ENCODE data around the gene ZNF836. TPM values are rescaled to one million over a fixed set of nuclear protein-coding genes. Genes with fewer than 3 reads are reported as not detected.

The ZNF836 gene
- total and polyA plus RNA-seq, 2 of the 13 experiments (the other 11 are each of a cell fraction or from before 2014, with no cell fraction given): 1.6 to 5.3 TPM

- TF ChIP-seq ZBTB3 (CRISPR knock-in tag; IDR thresholded peaks at IDR 0.05; ENCODE audit: borderline replicate concordance, low read depth) (no peak), ELF4 (CRISPR knock-in tag; IDR thresholded peaks at IDR 0.05; ENCODE audit: borderline replicate concordance) (no peak), CCDC6 (CRISPR knock-in tag; IDR thresholded peaks at IDR 0.05) (no peak), ZNF512B (CRISPR knock-in tag; IDR thresholded peaks at IDR 0.05; ENCODE audit: borderline replicate concordance) (peak; percentile 99), ZBTB7A (CRISPR knock-in tag; IDR thresholded peaks at IDR 0.05) (no peak), FUBP1 (CRISPR knock-in tag; IDR thresholded peaks at IDR 0.05; ENCODE audit: borderline replicate concordance) (no peak), NCOA1 (CRISPR knock-in tag; IDR thresholded peaks at IDR 0.05) (no peak), SALL2 (CRISPR knock-in tag; IDR thresholded peaks at IDR 0.05) (no peak), ZNF770 (CRISPR knock-in tag; IDR thresholded peaks at IDR 0.05) (no peak), FOXK1 (CRISPR knock-in tag; IDR thresholded peaks at IDR 0.05; ENCODE audit: borderline replicate concordance, low read depth) (peak; percentile 33; the same call in 1 of the 2 replicates), SIX4 (CRISPR knock-in tag; IDR thresholded peaks at IDR 0.05) (0 out of 2 replicates have a peak, but pooled peaks have one; percentile 3), ZNF788 (CRISPR knock-in tag; IDR thresholded peaks at IDR 0.05; ENCODE audit: borderline replicate concordance) (no peak; the same call in 1 of the 2 replicates), ZFP62 (CRISPR knock-in tag; IDR thresholded peaks at IDR 0.05) (no peak), ZNF7 (CRISPR knock-in tag; IDR thresholded peaks at IDR 0.05) (no peak), LRRFIP1 (CRISPR knock-in tag; conservative IDR thresholded peaks at IDR 0.05) (no peak), SOX5 (CRISPR knock-in tag; IDR thresholded peaks at IDR 0.05; ENCODE audit: borderline replicate concordance) (no peak), ZNF691 (CRISPR knock-in tag; IDR thresholded peaks at IDR 0.05; ENCODE audit: borderline replicate concordance, low read depth) (peak; percentile 84; the same call in 1 of the 2 replicates)
Measured at GRCh38 chr19:52139252-52140031, 32.0 kb downstream of the ZNF836 start, which contains the start of gene ZNF616 (continued).

Data from HepG2 (cell line).